GM18502 (cell line): ENCODE data around the gene HKDC1.
A peak's percentile ranks its signal among the peaks of the same experiment; 100 is the strongest.
"Not testable (repeated sequence)": the region's sequence is repeated elsewhere in the genome, so short reads cannot be mapped to it uniquely, and the experiment has no call there.

Experiments
- ATAC-seq: cut with Tn5 transposase; IDR thresholded peaks from one replicate; pipeline ENCODE4 v1.9.1; 2021; ENCODE audit warnings: mild to moderate bottlenecking; ENCODE audit not compliant: unreplicated experiment, poor library complexity

The HKDC1 gene

GRCh38 chr10:69220041-69220451 is at the start of gene HKDC1:
Gene HKDC1, plus strand, starts transcription at chr10:69220332. Its CDS starts 104 bp downstream, at chr10:69220436.
- ATAC-seq = no peak

- no peak for ATAC-seq
Observed at GRCh38 chr10:69172241-69172982, 47.7 kb upstream of the HKDC1 start.

DNA sequence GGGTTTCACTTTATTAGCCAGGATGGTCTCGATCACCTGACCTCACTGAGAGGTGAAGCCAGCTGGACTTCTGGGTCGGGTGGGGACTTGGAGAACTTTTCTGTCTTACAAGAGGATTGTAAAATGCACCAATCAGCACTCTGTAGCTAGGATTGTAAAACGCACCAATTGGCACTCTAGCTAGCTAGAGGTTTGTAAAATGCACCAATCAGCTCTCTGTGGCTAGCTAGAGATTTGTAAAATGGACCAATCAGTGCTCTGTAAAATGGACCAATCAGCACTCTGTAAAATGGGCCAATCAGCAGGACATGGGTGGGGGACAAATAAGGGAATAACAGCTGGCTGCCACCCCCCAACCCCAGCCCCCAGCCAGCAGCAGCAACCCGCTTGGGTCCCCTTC is 44.8 kb upstream of the HKDC1 start:
- not testable (repeated sequence) for ATAC-seq

- no peak for ATAC-seq
Observed at GRCh38 chr10:69176823-69177222, 43.3 kb upstream of the HKDC1 start.

DNA sequence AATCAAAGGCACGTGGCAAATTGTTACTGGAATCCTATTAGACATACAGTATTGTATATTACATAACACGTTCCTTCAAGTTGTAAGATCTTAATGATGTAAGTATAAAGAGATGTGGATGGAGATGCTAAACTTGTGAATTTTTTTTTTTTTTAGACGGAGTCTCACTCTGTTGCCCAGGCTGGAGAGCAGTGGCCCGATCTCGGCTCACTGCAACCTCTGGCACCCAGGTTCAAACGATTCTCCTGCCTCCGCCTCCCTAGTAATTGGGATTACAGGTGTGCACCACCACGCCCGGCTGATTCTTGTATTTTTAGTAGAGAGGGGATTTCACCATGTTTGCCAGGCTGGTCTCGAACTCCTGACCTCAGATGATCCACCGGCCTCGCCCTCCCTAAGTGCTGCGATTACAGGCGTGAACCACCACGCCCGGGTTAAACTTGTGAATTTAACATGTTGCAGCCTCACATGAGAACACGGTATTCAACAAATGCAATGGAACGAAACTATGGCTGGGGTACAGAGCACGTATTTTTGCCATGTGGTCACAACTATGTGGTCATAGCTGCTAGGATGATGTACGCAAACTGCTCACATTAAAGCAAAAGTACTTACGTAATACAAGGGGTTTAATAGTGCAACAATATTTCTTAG is 40.9 kb upstream of the HKDC1 start:
- peak; percentile 34 for ATAC-seq

DNA sequence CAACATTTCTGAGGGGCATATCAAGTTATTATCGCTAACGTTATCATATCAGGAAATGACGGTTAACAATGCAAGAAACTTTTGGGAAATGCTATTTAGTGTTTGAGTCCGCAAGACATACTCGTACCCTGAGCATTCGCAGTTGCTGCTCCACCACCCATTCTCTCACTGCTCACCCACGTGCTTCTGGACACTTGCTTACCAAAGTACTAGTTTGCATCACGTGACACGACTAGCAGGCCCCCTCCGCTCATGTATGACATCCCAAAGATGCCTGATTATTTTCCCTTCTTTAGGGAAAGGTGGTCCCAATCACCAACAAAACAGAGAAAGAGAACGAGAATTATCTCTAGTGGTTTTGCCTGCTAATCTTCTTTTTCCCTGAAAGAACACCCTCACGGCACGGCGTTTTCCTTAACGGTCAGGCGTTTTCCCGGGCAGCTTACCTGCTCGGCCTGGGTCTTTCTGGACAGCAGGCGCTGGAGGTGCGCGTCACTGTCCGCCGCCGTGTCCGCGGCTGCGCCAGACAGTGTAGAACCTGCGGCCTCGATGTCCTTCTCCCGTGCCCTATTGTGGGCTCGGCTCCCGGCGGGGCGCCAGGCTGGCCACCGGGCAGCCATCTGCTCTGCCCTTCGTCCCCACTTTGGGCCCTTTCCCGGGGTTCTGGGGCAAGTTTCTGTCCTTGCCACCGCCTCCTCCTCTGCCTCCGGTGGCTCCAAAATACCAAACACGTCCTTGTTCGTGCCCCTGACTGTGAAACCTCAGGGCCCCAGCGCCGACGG is 40.2 kb upstream of the HKDC1 start, which contains the start of gene SUPV3L1:
Gene SUPV3L1, plus strand, starts transcription at position 492 of the 782 bp plus-strand sequence. Its CDS starts 58 bp downstream, at position 550.
- ATAC-seq = peak; percentile 88

GRCh38 chr10:69180525-69181204 is 39.5 kb upstream of the HKDC1 start:
- ATAC-seq = no peak

DNA sequence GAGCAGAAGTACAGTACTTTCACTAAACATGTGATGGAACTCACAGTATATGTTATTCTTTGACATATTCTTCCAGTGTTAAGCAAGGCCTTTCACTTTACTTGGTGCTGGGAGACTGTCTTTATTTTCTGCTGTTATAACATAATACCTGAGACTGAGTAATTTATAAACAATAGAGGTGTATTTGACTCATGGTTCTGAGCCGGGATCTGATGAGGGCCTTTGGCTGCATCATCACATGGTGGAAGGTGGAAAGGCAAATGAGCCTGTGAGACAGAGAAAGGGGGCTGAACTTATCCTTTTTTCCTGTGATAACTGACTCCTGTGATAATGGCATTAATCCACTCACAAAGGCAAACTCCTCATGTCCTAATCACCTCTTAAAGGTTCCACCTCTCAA is 38.7 kb upstream of the HKDC1 start:
- no peak for ATAC-seq

- ATAC-seq = no peak
Observed at GRCh38 chr10:69182005-69182404, 38.1 kb upstream of the HKDC1 start.

DNA sequence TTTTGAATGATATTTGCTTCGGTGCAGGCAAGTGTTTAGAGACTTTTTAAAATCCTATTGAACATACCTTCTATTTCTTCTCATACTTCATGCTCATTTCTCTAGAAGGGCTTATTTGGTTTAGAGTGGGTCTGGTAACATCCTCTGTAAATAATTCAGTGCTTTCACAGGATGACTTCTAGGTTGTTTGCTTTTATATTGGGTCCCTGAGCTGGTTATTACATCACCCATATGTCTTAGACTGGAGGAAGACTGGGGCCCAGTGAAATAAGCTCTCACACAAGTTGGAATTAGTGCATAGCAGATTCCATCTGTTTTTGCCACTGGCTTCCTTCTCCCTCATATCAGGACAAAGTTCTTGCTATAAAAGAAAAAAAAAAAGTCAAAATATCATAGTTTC is 33.6 kb upstream of the HKDC1 start:
- ATAC-seq = no peak

DNA sequence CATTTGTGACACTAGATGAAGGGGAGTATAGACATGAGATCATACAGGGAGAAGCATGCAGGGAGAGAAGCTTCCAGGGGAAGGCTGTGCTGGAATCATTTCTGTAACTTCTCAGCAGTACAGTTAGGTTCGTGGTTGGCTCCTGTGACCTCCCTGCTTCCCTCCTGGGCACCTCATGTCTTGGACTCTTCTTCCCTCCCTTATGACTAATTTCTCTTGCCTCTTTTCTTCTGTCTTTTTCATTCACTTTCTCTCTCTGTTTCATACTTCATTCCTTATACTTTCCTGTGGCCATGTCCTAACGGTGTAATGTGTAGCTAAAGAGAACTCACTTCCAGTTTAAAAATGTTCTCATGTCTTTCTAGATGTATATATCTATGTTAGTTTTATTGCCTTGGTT is 19.1 kb upstream of the HKDC1 start:
- no peak for ATAC-seq

- no peak for ATAC-seq
Observed at GRCh38 chr10:69202332-69202731, 17.8 kb upstream of the HKDC1 start.

GRCh38 chr10:69208761-69209160 is 11.4 kb upstream of the HKDC1 start:
- no peak for ATAC-seq

DNA sequence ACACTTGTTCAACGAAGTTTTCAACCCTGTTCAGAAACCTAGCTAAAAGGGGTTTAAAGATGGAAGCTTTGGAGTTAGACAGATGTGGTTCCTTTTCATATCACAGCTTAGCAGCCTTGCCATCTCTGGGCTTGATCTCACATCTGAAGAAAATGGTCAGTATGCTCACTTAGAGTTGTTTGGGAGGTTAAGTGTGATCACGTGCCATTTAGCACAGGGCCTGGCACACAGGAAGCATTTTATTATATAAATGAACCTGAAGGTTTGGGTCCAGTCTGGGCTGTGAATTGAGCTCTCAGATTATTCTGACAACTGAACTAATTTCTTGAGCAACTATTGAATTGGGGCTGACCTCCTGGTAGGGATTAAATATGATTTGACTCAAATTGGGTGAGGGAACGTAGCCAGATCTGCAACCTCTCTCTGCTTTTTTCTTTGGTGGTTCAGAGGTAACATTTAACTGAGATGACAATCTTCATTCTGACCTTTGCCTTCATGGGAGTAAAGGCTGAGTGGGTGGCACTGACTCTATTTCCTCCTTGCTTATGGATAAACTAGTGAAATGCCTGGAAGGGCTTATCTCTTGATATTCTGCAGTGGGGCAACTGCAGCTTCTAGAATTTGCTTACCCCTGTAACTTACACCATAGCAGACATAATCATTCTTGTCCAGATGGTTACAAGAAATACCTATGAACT is 10.2 kb upstream of the HKDC1 start:
- ATAC-seq = no peak

DNA sequence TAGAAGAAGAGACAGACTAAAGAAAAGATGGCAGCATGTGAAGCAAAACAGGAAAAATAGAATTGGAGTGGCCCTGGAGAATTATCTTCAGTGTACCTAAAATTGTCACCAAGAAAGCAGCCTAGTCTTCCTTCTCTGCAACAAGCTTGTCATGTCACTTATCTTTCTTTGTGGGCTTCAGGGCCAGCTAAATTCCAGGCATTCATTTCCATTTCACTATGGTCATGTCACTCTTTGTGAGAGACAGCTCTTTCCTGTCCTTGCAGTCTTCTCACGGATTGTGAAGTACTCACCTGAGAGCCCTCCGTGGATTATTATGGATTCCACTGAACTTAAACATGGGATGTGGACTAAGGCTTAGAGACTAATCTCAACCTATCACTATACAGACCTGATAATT is 9.0 kb upstream of the HKDC1 start:
- ATAC-seq = no peak

DNA sequence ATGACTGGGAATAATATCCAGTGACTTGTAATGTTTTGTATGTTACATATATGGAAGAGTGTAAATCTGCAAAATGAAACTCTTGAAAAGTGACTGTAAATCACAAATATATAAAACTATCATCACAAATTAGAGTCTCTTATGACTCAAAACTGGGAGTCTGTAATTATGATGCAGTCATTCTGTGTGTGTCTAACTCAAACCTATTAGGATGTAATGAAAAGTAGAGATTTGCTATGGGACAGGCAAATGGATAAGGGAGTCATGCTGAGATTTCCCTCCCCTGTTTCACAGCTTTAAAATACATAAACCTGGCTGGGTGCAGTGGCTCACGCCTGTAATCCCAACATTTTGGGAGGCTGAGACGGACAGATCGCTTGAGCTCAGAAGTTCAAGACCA is 8.6 kb upstream of the HKDC1 start:
- no peak for ATAC-seq

GRCh38 chr10:69213591-69214311 is 6.4 kb upstream of the HKDC1 start:
- ATAC-seq = no peak

GRCh38 chr10:69214666-69215131 is 5.4 kb upstream of the HKDC1 start:
- no peak for ATAC-seq
